ENCODE measurements around the gene MMD2.

DNA sequence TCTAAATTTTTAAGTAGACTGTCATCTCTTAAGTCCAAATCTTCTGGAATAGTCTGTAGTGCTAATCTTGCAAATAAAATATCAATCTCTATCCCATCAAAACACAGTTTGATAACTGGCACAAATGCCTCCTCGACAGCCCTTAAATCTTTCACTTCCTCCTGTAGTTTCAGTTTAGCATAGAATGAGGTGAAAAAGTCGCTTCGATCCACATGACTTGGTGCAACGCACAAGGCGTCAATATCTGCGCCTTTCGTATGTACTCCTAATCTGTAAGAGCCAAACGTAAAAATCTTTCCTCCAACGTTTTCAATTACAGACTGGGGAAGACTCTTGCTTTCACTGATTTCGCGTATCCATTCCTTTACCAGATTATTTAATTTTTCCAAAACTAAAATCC, 97.8 kb downstream of the MMD2 start:
- no peak for TF ChIP-seq NANOG (IDR thresholded peaks at IDR 0.05; ENCODE audit: insufficient read depth, low read depth, low read length, poor library complexity, severe bottlenecking)
- TF ChIP-seq GABPA (IDR thresholded peaks at IDR 0.05; ENCODE audit: borderline replicate concordance, insufficient read depth, low read length), result no peak
- TF ChIP-seq JUND (IDR thresholded peaks at IDR 0.05; ENCODE audit: low read length), result no peak
- TF ChIP-seq KDM1A (IDR thresholded peaks at IDR 0.05; ENCODE audit: borderline replicate concordance, low read length), result no peak
- TF ChIP-seq, protein P1, sequence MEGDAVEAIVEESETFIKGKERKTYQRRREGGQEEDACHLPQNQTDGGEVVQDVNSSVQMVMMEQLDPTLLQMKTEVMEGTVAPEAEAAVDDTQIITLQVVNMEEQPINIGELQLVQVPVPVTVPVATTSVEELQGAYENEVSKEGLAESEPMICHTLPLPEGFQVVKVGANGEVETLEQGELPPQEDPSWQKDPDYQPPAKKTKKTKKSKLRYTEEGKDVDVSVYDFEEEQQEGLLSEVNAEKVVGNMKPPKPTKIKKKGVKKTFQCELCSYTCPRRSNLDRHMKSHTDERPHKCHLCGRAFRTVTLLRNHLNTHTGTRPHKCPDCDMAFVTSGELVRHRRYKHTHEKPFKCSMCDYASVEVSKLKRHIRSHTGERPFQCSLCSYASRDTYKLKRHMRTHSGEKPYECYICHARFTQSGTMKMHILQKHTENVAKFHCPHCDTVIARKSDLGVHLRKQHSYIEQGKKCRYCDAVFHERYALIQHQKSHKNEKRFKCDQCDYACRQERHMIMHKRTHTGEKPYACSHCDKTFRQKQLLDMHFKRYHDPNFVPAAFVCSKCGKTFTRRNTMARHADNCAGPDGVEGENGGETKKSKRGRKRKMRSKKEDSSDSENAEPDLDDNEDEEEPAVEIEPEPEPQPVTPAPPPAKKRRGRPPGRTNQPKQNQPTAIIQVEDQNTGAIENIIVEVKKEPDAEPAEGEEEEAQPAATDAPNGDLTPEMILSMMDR (IDR thresholded peaks at IDR 0.05; ENCODE audit: control extremely low read depth in 1 of 3, insufficient read depth in 1 of 3, low read depth in 1 of 3, low read length in 3 of 3), result no peak
- no peak for TF ChIP-seq POLR2A (IDR thresholded peaks at IDR 0.05; ENCODE audit: control extremely low read depth in 1 of 2, low read depth in 2 of 2, low read length in 2 of 2)
- TF ChIP-seq RAD21 (IDR thresholded peaks at IDR 0.05 in 1 of 2, conservative IDR thresholded peaks at IDR 0.05 in 1 of 2; ENCODE audit: low read depth in 2 of 2, low read length in 2 of 2), result no peak
- no peak for TF ChIP-seq TAF7 (optimal IDR thresholded peaks at IDR 0.05; ENCODE audit: borderline replicate concordance, low read depth, low read length)

All from H1 (cell line).